PC-3 (cell line): ENCODE results near the gene ADSS1. TPM values are rescaled to one million over a fixed set of nuclear protein-coding genes. Genes with fewer than 3 reads are reported as not detected.
A peak's percentile ranks its signal among the peaks of the same experiment; 100 is the strongest.

Experiments
- ATAC-seq: fragments of 200-7000 bp; cut with Tn5 transposase; 2 replicates; pipeline ENCODE4 v1.9.1; 2020; ENCODE audit warnings: mild to moderate bottlenecking, moderate library complexity
- BruUV-seq: library from RNA; stranded (reverse); fragments of 400-500 nt; replicated peaks from 2 replicates; lab custom pipeline; 2021; lab: Mats Ljungman, UMichigan
- CTCF ChIA-PET: fragments of 300-600 bp; sonication (Branson Sonifier 250); formaldehyde crosslinking; loops from one replicate; lab custom pipeline; 2022; ENCODE audit warnings: antibody characterized with exemption; lab: Charles Lee
- POLR2A ChIA-PET: fragments of 300-600 bp; sonication (Branson Sonifier 250); formaldehyde crosslinking; loops from one replicate; lab custom pipeline; 2022; ENCODE audit warnings: antibody characterized with exemption; ENCODE audit not compliant: unreplicated experiment; lab: Charles Lee
- DNase-seq: peaks from one replicate; pipeline ENCODE4 v3.0.0-alpha.2; 2015
- H2AFZ ChIP-seq: fragments of 300-600 bp; sonication (generic); 2 replicates; pipeline ENCODE4 v1.6.0; 2016; ENCODE audit warnings: antibody characterized with exemption, low read length
- H3F3A ChIP-seq: fragments of 300-600 bp; sonication (generic); one replicate; pipeline ENCODE4 v1.6.0; 2017; ENCODE audit warnings: antibody characterized with exemption, low read length, control low read depth, mild to moderate bottlenecking; ENCODE audit not compliant: unreplicated experiment
- H3K27ac ChIP-seq: fragments of 300-600 bp; sonication (generic); 2 replicates; pipeline ENCODE4 v1.5.1; 2016; ENCODE audit warnings: mild to moderate bottlenecking, low read length
- H3K27me3 ChIP-seq: fragments of 300-600 bp; sonication (generic); 2 replicates; pipeline ENCODE4 v1.6.1; 2016; ENCODE audit warnings: low read length, mixed read lengths
- H3K36me3 ChIP-seq: fragments of 300-600 bp; sonication (generic); 2 replicates; pipeline ENCODE4 v1.6.1; 2016; ENCODE audit warnings: low read depth, mixed run types, low read length, mixed read lengths
- H3K4me1 ChIP-seq: fragments of 300-600 bp; sonication (generic); 2 replicates; pipeline ENCODE4 v1.5.1; 2016; ENCODE audit warnings: low read length; ENCODE audit not compliant: insufficient read depth
- H3K4me2 ChIP-seq: fragments of 300-600 bp; sonication (generic); 2 replicates; pipeline ENCODE4 v1.6.0; 2016; ENCODE audit warnings: low read length
- H3K4me3 ChIP-seq: fragments of 300-600 bp; sonication (generic); 2 replicates; pipeline ENCODE4 v1.5.1; 2016; ENCODE audit warnings: mild to moderate bottlenecking, low read length, mixed read lengths
- H3K79me2 ChIP-seq: fragments of 300-600 bp; sonication (generic); 2 replicates; pipeline ENCODE4 v1.6.1; 2017; ENCODE audit warnings: low read length, mixed read lengths
- H3K9ac ChIP-seq: fragments of 300-600 bp; sonication (generic); 2 replicates; pipeline ENCODE4 v1.6.0; 2016; ENCODE audit warnings: mild to moderate bottlenecking, low read length
- H3K9me2 ChIP-seq: fragments of 300-600 bp; sonication (generic); replicated peaks from 2 replicates; pipeline ENCODE4 v1.6.1; 2016; ENCODE audit warnings: mixed run types, low read length, mixed read lengths
- H3K9me3 ChIP-seq: fragments of 300-600 bp; sonication (generic); 2 replicates; pipeline ENCODE4 v1.6.1; 2016; ENCODE audit warnings: low read length, mixed read lengths
- H4K20me1 ChIP-seq: fragments of 300-600 bp; sonication (generic); 2 replicates; pipeline ENCODE4 v1.6.1; 2016; ENCODE audit warnings: low read length, mixed read lengths
- CTCF ChIP-seq: fragments of 300-600 bp; sonication (generic); conservative IDR thresholded peaks from 2 replicates; pipeline ENCODE4 v1.5.1; 2017; ENCODE audit warnings: antibody characterized with exemption, low read depth, mild to moderate bottlenecking, low read length
- EZH2 ChIP-seq: fragments of 300-600 bp; sonication (generic); IDR thresholded peaks from one replicate; pipeline ENCODE4 v1.6.1; 2017; ENCODE audit warnings: antibody characterized with exemption, mild to moderate bottlenecking, low read length; ENCODE audit not compliant: unreplicated experiment
- EZH2phosphoT487 ChIP-seq: fragments of 300-600 bp; sonication (generic); IDR thresholded peaks from 2 replicates; pipeline ENCODE4 v1.6.1; 2018; ENCODE audit warnings: mild to moderate bottlenecking, antibody characterized with exemption, low read length, borderline replicate concordance
- intact Hi-C: fragments of 100-400 bp; cut with micrococcal nuclease; formaldehyde crosslinking; loops from 2 replicates; pipeline ENCODE4 v1.9.0; 2023
- total RNA-seq: library from RNA; depleted of rRNA; stranded (reverse); fragments of >200 nt; gene quantifications from 2 replicates; pipeline ENCODE4 v1.2.3, GENCODE V29; 2014

ADSS1 gene
- total RNA-seq, 1 experiment from 2014 or later: 7.9 TPM

- ATAC-seq (no peak), DNase-seq (no peak)
- peaks cover 60% of the 10 kb centered on the region for H4K20me1 ChIP-seq
- TF ChIP-seq EZH2phosphoT487: no peak
- TF ChIP-seq CTCF: no peak
- TF ChIP-seq EZH2: no peak
- peak overlapping the region; percentile 99 for H3K4me2 ChIP-seq
- no peaks in the 10 kb centered on the region for H3K9me2 ChIP-seq
- H3K27me3 ChIP-seq: no peaks in the 10 kb centered on the region
- BruUV-seq: no TSS peak
- H3K9me3 ChIP-seq: no peaks in the 10 kb centered on the region
- no peak overlapping the region for H3K4me3 ChIP-seq
- H3K27ac ChIP-seq: peak overlapping the region; percentile 58
- no peak overlapping the region for H3K9ac ChIP-seq
- no peaks in the 10 kb centered on the region for H3F3A ChIP-seq
- CTCF ChIA-PET: no interaction called here
- H3K36me3 ChIP-seq: peaks cover 24% of the 10 kb centered on the region; the same call in 1 of the 2 replicates
- peaks cover 41% of the 10 kb centered on the region for H3K4me1 ChIP-seq
- intact Hi-C loops: no loop called here
- POLR2A ChIA-PET: no interaction called here
- peaks cover 93% of the 10 kb centered on the region for H3K79me2 ChIP-seq
- no peak overlapping the region for H2AFZ ChIP-seq
Measured at GRCh38 chr14:104693482-104694431, 30.3 kb upstream of the ADSS1 start.

GRCh38 chr14:104694475-104694950, 29.5 kb upstream of the ADSS1 start:
- Histone ChIP-seq H4K20me1 (peaks cover 60% of the 10 kb centered on the region), H3K4me3 (no peak overlapping the region), H3K4me2 (peak overlapping the region; percentile 51), H3K27ac (peak overlapping the region; percentile 58), H3K9ac (peak overlapping the region; percentile 30; the same call in 1 of the 2 replicates), H3K36me3 (peaks cover 24% of the 10 kb centered on the region; the same call in 1 of the 2 replicates), H3K9me3 (no peaks in the 10 kb centered on the region), H3F3A (no peaks in the 10 kb centered on the region), H3K9me2 (no peaks in the 10 kb centered on the region), H2AFZ (no peak overlapping the region), H3K4me1 (peaks cover 37% of the 10 kb centered on the region), H3K27me3 (no peaks in the 10 kb centered on the region), H3K79me2 (peaks cover 96% of the 10 kb centered on the region)
- ATAC-seq (peak; percentile 37), DNase-seq (no peak)
- intact Hi-C loops: no loop called here
- ChIA-PET POLR2A (no interaction called here), CTCF (interaction anchor here (0.7 kb wide), 1 partner anchor 39 kb away, joined by 4 read pairs; no protein-coding TSS in a partner anchor)
- TF ChIP-seq CTCF (no peak), EZH2 (no peak), EZH2phosphoT487 (no peak)
- no TSS peak for BruUV-seq
